D341Med (cell line): ENCODE measurements around the gene TEX12.
"Not testable (repeated sequence)": the region's sequence is repeated elsewhere in the genome, so short reads cannot be mapped to it uniquely, and the experiment has no call there.

Source experiments
- DNase-seq: peaks from one replicate; pipeline ENCODE4 v3.0.0; 2012; ENCODE audit warnings: low spot score

The TEX12 gene

GRCh38 chr11:112167145-112167544 lies at the start of gene TEX12:
TSS of gene TEX12 (plus strand) at chr11:112167372. CDS start at chr11:112169269, 1,897 bp downstream.
- DNase-seq = no peak

- no peak for DNase-seq
Measured at GRCh38 chr11:112118176-112118575, 49.0 kb upstream of the TEX12 start.

- DNase-seq = no peak
Measured at GRCh38 chr11:112121981-112122615, 45.1 kb upstream of the TEX12 start.

- DNase-seq = no peak
Measured at GRCh38 chr11:112123129-112123528, 44.0 kb upstream of the TEX12 start.

- DNase-seq = no peak
Measured at GRCh38 chr11:112127056-112127455, 40.1 kb upstream of the TEX12 start.

GRCh38 chr11:112128483-112129121 lies 38.6 kb upstream of the TEX12 start:
- DNase-seq = no peak

- DNase-seq = no peak
Measured at GRCh38 chr11:112129656-112130055, 37.5 kb upstream of the TEX12 start.

- DNase-seq = no peak
Measured at GRCh38 chr11:112132737-112133136, 34.4 kb upstream of the TEX12 start.

GRCh38 chr11:112134473-112134872 lies 32.7 kb upstream of the TEX12 start:
- no peak for DNase-seq

GRCh38 chr11:112143597-112143996 lies 23.6 kb upstream of the TEX12 start:
- no peak for DNase-seq

GRCh38 chr11:112150517-112150916 lies 16.7 kb upstream of the TEX12 start:
- no peak for DNase-seq

GRCh38 chr11:112156153-112156955 lies 10.8 kb upstream of the TEX12 start:
- no peak for DNase-seq

- DNase-seq = no peak
Measured at GRCh38 chr11:112156956-112157766, 10.0 kb upstream of the TEX12 start.

GRCh38 chr11:112159098-112160065 lies 7.8 kb upstream of the TEX12 start:
- DNase-seq = no peak

GRCh38 chr11:112160091-112160848 lies 6.9 kb upstream of the TEX12 start:
- DNase-seq = no peak

GRCh38 chr11:112161012-112161411 lies 6.2 kb upstream of the TEX12 start:
- DNase-seq = no peak

GRCh38 chr11:112162200-112162599 lies 5.0 kb upstream of the TEX12 start:
- not testable (repeated sequence) for DNase-seq

GRCh38 chr11:112162761-112163546 lies 4.2 kb upstream of the TEX12 start:
- no peak for DNase-seq
